ENCODE results near the gene ZC4H2. TPM values are rescaled to one million over a fixed set of nuclear protein-coding genes. Genes with fewer than 3 reads are reported as not detected.

The ZC4H2 gene
- total and polyA plus RNA-seq, 4 donors, result 2.6 to 14.6 (median 4.7) TPM

- no peak for TF ChIP-seq CTCF (IDR thresholded peaks at IDR 0.05; ENCODE audit: control extremely low read depth, extremely low read depth)
- WGBS, 2 donors, result 1 to 27% methylated on average over 14 to 24 of the region's 24 CpGs
- ATAC-seq (ENCODE audit: insufficient read depth, low FRiP score), result peak; percentile 40
- Histone ChIP-seq H3K9me3 (ENCODE audit: control insufficient read depth in 4 of 4, insufficient read depth in 3 of 4, low read length in 3 of 4) (peaks cover 0 to 2% (median under 1%) of the 10 kb centered on the region in 4 donors), H3K9ac (ENCODE audit: insufficient read depth in 1 of 2, low read length in 2 of 2) (peak overlapping the region in 1 of 2 donors; percentile 73), H3K4me1 (ENCODE audit: control insufficient read depth in 5 of 5, insufficient read depth in 5 of 5, low read length in 5 of 5) (peaks cover 0 to 6% (median 0%) of the 10 kb centered on the region in 5 donors), H3K27me3 (ENCODE audit: control insufficient read depth in 3 of 3, insufficient read depth in 3 of 3, low read length in 2 of 3) (no peaks in the 10 kb centered on the region), H3K27ac (ENCODE audit: low read depth in 1 of 2, low read length in 1 of 2) (peak overlapping the region in 1 of 2 donors; percentile 24), H3K4me3 (peak overlapping the region; percentile 45), H3K36me3 (ENCODE audit: control insufficient read depth in 4 of 4, insufficient read depth in 4 of 4, low read length in 4 of 4) (no peaks in the 10 kb centered on the region)
- peak; percentile 40 to 54 (median 45) for DNase-seq
Measured at GRCh38 chrX:64975491-64975890, 759 bp downstream of the ZC4H2 start.

- DNase-seq (no peak), ATAC-seq (ENCODE audit: insufficient read depth, low FRiP score) (no peak)
- Histone ChIP-seq H3K36me3 (ENCODE audit: control insufficient read depth in 4 of 4, insufficient read depth in 4 of 4, low read length in 4 of 4) (no peaks in the 10 kb centered on the region), H3K9me3 (ENCODE audit: control insufficient read depth in 4 of 4, insufficient read depth in 3 of 4, low read length in 3 of 4) (peaks cover 0 to 6% (median 4%) of the 10 kb centered on the region in 4 donors), H3K27ac (ENCODE audit: low read depth in 1 of 2, low read length in 1 of 2) (no peak overlapping the region), H3K9ac (ENCODE audit: insufficient read depth in 1 of 2, low read length in 2 of 2) (no peak overlapping the region), H3K4me3 (no peak overlapping the region), H3K27me3 (ENCODE audit: control insufficient read depth in 3 of 3, insufficient read depth in 3 of 3, low read length in 2 of 3) (no peaks in the 10 kb centered on the region), H3K4me1 (ENCODE audit: control insufficient read depth in 5 of 5, insufficient read depth in 5 of 5, low read length in 5 of 5) (no peaks in the 10 kb centered on the region)
- WGBS, 2 donors, result 65 to 86% methylated on average over 1 of the region's 1 CpG
- no peak for TF ChIP-seq CTCF (IDR thresholded peaks at IDR 0.05; ENCODE audit: control extremely low read depth, extremely low read depth)
Measured at GRCh38 chrX:64925480-64925879, 50.8 kb downstream of the ZC4H2 start.

GRCh38 chrX:64908121-64908520, 68.1 kb downstream of the ZC4H2 start:
- 79 to 90% methylated on average over 5 of the region's 5 CpGs for WGBS, 2 donors
- Histone ChIP-seq H3K9me3 (ENCODE audit: control insufficient read depth in 4 of 4, insufficient read depth in 3 of 4, low read length in 3 of 4) (peaks cover 0 to 5% (median 0%) of the 10 kb centered on the region in 4 donors), H3K36me3 (ENCODE audit: control insufficient read depth in 4 of 4, insufficient read depth in 4 of 4, low read length in 4 of 4) (no peaks in the 10 kb centered on the region), H3K4me1 (ENCODE audit: control insufficient read depth in 5 of 5, insufficient read depth in 5 of 5, low read length in 5 of 5) (no peaks in the 10 kb centered on the region), H3K27me3 (ENCODE audit: control insufficient read depth in 3 of 3, insufficient read depth in 3 of 3, low read length in 2 of 3) (no peaks in the 10 kb centered on the region), H3K4me3 (no peak overlapping the region), H3K9ac (ENCODE audit: insufficient read depth in 1 of 2, low read length in 2 of 2) (no peak overlapping the region), H3K27ac (ENCODE audit: low read depth in 1 of 2, low read length in 1 of 2) (no peak overlapping the region)
- DNase-seq (no peak), ATAC-seq (ENCODE audit: insufficient read depth, low FRiP score) (no peak)
- TF ChIP-seq CTCF (IDR thresholded peaks at IDR 0.05; ENCODE audit: control extremely low read depth, extremely low read depth), result no peak

- ATAC-seq (ENCODE audit: insufficient read depth, low FRiP score) (no peak), DNase-seq (no peak)
- H3K27me3 ChIP-seq (ENCODE audit: control insufficient read depth in 3 of 3, insufficient read depth in 3 of 3, low read length in 2 of 3), result no peaks in the 10 kb centered on the region
- peaks cover 0 to 5% (median under 1%) of the 10 kb centered on the region in 4 donors for H3K9me3 ChIP-seq (ENCODE audit: control insufficient read depth in 4 of 4, insufficient read depth in 3 of 4, low read length in 3 of 4)
- H3K27ac ChIP-seq (ENCODE audit: low read depth in 1 of 2, low read length in 1 of 2), result no peak overlapping the region
- H3K9ac ChIP-seq (ENCODE audit: insufficient read depth in 1 of 2, low read length in 2 of 2), result no peak overlapping the region
- no peaks in the 10 kb centered on the region for H3K36me3 ChIP-seq (ENCODE audit: control insufficient read depth in 4 of 4, insufficient read depth in 4 of 4, low read length in 4 of 4)
- no peak for TF ChIP-seq CTCF (IDR thresholded peaks at IDR 0.05; ENCODE audit: control extremely low read depth, extremely low read depth)
- no peak overlapping the region for H3K4me3 ChIP-seq
- 73 to 74% methylated on average over 9 to 10 of the region's 10 CpGs for WGBS, 2 donors
- H3K4me1 ChIP-seq (ENCODE audit: control insufficient read depth in 5 of 5, insufficient read depth in 5 of 5, low read length in 5 of 5), result no peaks in the 10 kb centered on the region
Measured at GRCh38 chrX:64894454-64895038, 81.7 kb downstream of the ZC4H2 start.
